Cardiac muscle cell (in vitro differentiated cells and primary cell): ENCODE measurements around the gene UBE2D1. TPM values are rescaled to one million over a fixed set of nuclear protein-coding genes. Genes with fewer than 3 reads are reported as not detected.

Experiments
- DNase-seq, 2 donors: peaks; one replicate each; pipeline versions ENCODE4 v3.0.0 to v3.0.0-alpha.2; 2010 to 2017; ENCODE audit warnings: low read depth in 1 of 2, low spot score in 1 of 2
- H3K27ac ChIP-seq: fragments of 200-600 bp; sonication (generic); 2 replicates; pipeline ENCODE4 v1.5.1; 2016
- H3K27me3 ChIP-seq: fragments of 200-600 bp; sonication (generic); 2 replicates; pipeline ENCODE4 v1.6.0; 2016; ENCODE audit warnings: control low read depth
- H3K36me3 ChIP-seq: fragments of 200-600 bp; sonication (generic); 2 replicates; pipeline ENCODE4 v1.5.1; 2016; ENCODE audit warnings: control low read depth
- H3K4me1 ChIP-seq: fragments of 200-600 bp; sonication (generic); 2 replicates; pipeline ENCODE4 v1.8.1; 2017; ENCODE audit warnings: low read depth, mild to moderate bottlenecking, mixed run types
- H3K4me3 ChIP-seq: fragments of 200-600 bp; sonication (generic); 2 replicates; pipeline ENCODE4 v1.5.1; 2016; ENCODE audit warnings: mild to moderate bottlenecking
- H3K9me3 ChIP-seq: fragments of 200-600 bp; sonication (generic); 2 replicates; pipeline ENCODE4 v1.5.1; 2017; ENCODE audit warnings: low read depth, mild to moderate bottlenecking, control low read depth
- CTCF ChIP-seq: IDR thresholded peaks from 2 replicates; pipeline ENCODE4 v1.5.1; 2012; ENCODE audit warnings: low read depth, mild to moderate bottlenecking, low read length
- polyA plus RNA-seq: library from polyadenylated mRNA; unstranded; fragments of >200 nt; fragmentation: Nextera tagmentation; extraction: Ambion mirVana; gene quantifications from 2 replicates; pipeline ENCODE4 v1.2.1, GENCODE V29; 2016
- total RNA-seq: library from RNA; depleted of rRNA; stranded (reverse); fragments of >200 nt; gene quantifications from 2 replicates; pipeline ENCODE4 v1.2.3, GENCODE V29; 2016

The UBE2D1 gene
- total and polyA plus RNA-seq, 2 experiments from 2014 or later: 12.6 to 27.4 TPM

DNA sequence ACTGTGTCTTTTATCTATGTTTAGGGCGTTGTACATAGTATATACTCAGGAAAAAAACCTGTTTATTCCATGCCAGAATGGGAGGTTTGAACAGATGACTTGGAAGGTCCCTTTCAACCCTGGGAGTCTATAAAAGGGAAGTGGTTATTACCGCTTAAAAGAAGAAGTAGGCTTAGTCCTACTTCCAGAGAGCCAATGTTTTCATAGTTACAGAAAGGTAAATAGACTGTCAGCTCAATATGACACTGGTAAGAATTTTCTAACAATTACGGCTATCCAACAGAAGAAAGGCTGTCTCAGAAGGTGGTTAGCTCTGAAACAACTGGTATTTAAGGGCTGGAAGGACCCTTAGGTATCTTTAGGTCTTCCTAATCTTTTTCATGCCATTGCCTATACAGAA is 49.3 kb downstream of the UBE2D1 start:
- Histone ChIP-seq H3K27ac (peak overlapping the region; percentile 88), H3K4me3 (peak overlapping the region; percentile 65), H3K4me1 (peaks cover 12% of the 10 kb centered on the region), H3K36me3 (peaks cover 16% of the 10 kb centered on the region), H3K9me3 (no peaks in the 10 kb centered on the region), H3K27me3 (no peaks in the 10 kb centered on the region)
- no peak for TF ChIP-seq CTCF
- no peak for DNase-seq

DNA sequence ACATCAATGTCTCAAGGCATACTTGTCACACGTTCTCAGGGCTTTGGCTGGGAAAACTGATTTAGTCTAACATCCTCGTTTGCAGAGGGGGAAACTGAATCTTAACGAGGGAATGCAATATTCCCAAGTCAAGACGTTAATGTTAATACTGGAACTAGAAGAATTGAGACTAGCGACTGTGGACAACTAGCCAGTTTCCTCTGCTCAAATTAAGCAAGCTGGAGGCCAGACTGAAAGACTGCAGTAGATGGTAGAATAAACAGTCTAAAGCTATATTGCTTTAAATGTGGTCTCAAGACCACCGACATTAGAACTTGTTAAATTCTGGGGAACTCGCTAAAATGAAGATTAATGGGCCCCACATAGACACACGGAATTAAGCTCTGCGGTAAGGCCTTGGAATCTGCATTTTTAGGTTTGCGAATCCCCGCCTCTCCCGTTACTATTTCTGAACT is 49.8 kb downstream of the UBE2D1 start:
- H3K9me3 ChIP-seq: no peaks in the 10 kb centered on the region
- H3K4me3 ChIP-seq: peak overlapping the region; percentile 65
- no peak for TF ChIP-seq CTCF
- H3K27ac ChIP-seq: peak overlapping the region; percentile 88
- no peaks in the 10 kb centered on the region for H3K27me3 ChIP-seq
- peak in 1 of 2 donors; percentile 2 for DNase-seq
- H3K4me1 ChIP-seq: peaks cover 12% of the 10 kb centered on the region
- H3K36me3 ChIP-seq: peaks cover 21% of the 10 kb centered on the region

- DNase-seq: peak; percentile 95 to 96
- Histone ChIP-seq H3K36me3 (peaks cover 27% of the 10 kb centered on the region), H3K4me3 (peak within 1 kb of the TSS; percentile 65), H3K9me3 (no peaks in the 10 kb centered on the region), H3K27ac (peak within 1 kb of the TSS; percentile 88), H3K4me1 (peaks cover 12% of the 10 kb centered on the region), H3K27me3 (no peaks in the 10 kb centered on the region)
- peak; percentile 42 for TF ChIP-seq CTCF
Measured at GRCh38 chr10:58384999-58385783, 50.4 kb downstream of the UBE2D1 start, which contains the start of gene TFAM. TFAM (plus strand) TSS chr10:58385410; CDS start chr10:58385548, 138 bp downstream.

DNA sequence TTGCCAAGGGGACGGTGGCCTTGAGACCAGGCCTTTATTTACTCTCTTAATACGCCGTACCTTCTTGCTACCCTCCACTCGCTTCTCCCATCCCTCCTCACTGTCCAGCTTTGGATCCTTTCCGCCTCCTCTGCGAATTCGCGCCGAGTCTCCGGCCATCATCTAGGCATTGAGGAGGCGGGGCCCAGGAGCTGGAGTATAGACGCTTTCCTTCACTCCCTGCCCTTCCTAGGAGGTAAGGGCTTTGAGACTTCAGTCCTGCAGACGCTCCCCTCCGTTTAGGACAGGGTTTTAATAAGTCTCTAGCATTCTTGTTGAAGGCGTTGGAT is 50.9 kb downstream of the UBE2D1 start:
- TF ChIP-seq CTCF: no peak
- Histone ChIP-seq H3K27ac (peak overlapping the region; percentile 88), H3K4me1 (peaks cover 12% of the 10 kb centered on the region), H3K4me3 (peak overlapping the region; percentile 65), H3K36me3 (peaks cover 32% of the 10 kb centered on the region), H3K27me3 (no peaks in the 10 kb centered on the region), H3K9me3 (no peaks in the 10 kb centered on the region)
- peak; percentile 34 to 64 for DNase-seq

DNA sequence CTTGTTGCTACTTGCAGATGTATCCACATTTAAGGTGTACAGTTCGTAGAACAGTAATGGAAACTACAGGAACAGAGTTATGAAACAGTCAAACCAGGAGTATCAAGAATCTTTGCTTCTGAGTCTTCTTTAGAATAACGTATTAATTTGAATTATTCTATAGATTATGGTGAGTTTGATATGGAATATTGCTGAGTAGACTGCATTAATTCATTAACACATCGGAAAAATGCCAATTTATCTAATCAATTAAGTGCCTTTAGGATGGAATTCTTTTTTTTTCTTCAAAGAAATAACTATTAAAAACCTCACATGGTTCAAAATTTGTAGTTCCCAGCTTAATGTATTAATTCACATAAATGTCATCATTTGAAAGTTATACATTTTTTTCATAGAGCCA is 54.2 kb downstream of the UBE2D1 start:
- no peak for TF ChIP-seq CTCF
- DNase-seq: no peak
- H3K4me1 ChIP-seq: peaks cover 12% of the 10 kb centered on the region
- H3K27me3 ChIP-seq: no peaks in the 10 kb centered on the region
- no peaks in the 10 kb centered on the region for H3K9me3 ChIP-seq
- peaks cover 49% of the 10 kb centered on the region for H3K36me3 ChIP-seq
- H3K4me3 ChIP-seq: no peak overlapping the region
- H3K27ac ChIP-seq: no peak overlapping the region
